ENCODE data around the gene UNC50.

Gene UNC50

GRCh38 chr2:98608116-98608961 lies at the start of gene UNC50, which contains the start of gene COA5:
Gene UNC50, plus strand, starts transcription at chr2:98608589. Its CDS starts 1,171 bp downstream, at chr2:98609760.
Gene COA5, minus strand, starts transcription at chr2:98608512. Its CDS starts 107 bp downstream, at chr2:98608405.
- peak; percentile 57 for DNase-seq

GRCh38 chr2:98558852-98559530 lies 49.4 kb upstream of the UNC50 start:
- DNase-seq: no peak

DNA sequence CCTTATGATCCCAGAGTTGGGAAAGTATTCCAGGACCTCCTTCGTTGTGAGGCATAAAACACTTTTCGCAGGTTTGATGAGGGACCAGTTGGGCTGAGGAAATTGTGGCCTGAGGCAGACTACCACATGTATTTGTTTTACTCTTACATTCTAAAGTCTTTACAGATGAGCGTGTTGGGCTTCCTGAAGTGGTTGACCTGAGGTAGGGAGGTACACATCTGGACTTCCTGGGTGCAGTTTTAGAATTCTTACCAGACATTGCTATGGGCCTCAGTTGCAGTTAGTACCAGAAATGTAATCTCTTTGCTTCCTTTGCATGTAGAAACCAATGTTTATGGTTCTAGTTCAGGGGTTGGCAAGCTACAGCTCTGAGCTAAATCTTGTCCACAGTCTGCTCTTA lies 48.8 kb upstream of the UNC50 start:
- DNase-seq: no peak

DNA sequence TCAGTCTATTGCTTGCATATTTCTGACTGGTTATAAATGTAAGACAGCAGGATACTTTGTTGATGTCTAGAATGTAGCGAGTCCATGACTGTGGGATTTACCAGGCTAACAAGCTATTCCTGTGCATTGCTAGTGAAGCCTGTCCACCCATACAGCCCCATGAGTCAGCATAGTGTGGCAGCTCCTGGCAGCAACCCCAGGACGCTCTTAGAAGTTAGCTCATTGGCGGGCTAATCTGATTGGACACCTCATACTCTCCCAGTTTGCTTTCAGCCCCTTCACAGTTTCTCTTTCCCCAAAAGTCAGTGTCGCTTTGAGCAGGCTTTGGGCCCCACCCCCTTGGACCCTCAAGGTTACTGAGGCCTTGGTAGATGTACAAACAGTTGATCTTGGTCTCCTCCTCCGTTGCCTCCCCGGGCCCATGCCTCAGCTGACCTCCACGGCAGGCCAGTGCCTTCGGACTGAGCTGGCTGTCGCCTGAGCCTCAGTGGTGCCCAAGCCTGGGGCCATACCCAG lies 48.1 kb upstream of the UNC50 start:
- no peak for DNase-seq

GRCh38 chr2:98561018-98561417 lies 47.4 kb upstream of the UNC50 start:
- DNase-seq: no peak

- DNase-seq: no peak
These were observed 46.3 kb upstream of the UNC50 start for GRCh38 chr2:98561902-98562695.

DNA sequence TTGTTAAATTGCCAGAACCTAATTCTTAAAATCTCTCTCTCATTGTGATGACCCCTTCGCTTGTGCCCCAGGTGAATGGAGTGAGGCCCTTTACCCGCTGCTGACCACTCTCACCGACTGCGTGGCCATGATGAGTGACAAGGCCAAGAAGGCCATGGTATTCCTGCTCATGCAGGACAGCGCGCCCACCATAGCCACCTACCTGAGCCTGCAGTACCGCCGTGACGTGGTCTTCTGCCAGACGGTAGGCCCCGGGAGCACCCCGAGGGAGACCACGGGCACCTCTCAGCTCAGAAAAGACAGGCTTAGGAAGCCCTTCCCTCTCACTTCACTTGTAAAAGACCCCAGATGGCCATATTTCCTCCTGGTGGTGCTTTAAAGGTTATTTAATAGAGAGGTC lies 45.0 kb upstream of the UNC50 start:
- no peak for DNase-seq

DNA sequence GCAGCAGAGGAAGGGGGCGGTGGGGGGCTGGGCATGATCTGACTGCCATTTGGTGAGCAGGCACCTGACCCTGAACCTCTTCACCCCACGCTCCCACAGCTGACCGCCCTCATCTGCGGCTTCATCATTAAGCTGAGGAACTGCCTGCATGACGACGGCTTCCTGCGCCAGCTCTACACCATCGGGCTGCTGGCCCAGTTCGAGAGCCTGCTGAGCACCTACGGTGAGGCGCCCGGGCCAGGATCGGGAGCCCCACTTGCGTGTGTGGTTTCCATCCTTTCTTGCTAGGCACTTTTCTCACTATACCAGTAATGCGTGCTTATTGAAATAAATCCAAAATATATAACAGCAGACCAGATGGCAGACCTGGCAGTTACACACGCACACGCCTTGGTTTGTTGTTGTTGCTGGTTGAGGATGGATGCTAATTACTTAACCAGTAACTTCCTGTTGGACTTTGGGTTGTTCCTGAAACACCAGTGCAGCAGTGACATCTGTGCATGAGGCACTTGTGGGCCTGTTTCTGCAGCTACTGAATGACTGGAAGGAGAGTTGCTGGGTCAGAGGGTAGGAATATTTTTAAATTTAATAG lies 43.8 kb upstream of the UNC50 start:
- DNase-seq: no peak

DNA sequence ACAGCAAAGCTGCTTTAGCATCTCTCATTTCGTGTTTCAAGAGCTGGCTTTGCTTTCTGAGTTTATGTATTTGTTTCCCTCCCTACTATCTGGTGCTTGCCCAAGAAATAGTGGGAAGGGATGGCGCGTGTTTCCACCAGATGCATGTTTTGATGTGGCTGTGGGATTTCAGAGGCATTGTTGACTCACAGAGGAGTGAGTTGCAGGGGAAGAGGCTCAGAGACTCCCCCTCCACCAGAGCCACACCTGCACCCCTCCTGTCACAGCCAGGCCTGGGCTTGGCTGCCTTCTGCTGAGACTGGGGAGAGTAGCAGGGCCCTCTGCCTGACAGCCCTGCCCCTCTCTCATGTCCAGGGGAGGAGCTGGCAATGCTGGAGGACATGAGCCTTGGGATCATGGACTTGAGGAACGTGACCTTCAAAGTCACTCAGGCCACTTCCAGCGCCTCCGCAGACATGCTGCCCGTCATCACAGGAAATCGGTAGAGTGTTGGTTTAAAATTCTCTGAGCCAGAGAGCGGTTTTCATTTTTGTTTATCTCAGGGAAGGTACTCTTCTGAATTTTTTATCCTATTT lies 43.0 kb upstream of the UNC50 start:
- DNase-seq: no peak

DNA sequence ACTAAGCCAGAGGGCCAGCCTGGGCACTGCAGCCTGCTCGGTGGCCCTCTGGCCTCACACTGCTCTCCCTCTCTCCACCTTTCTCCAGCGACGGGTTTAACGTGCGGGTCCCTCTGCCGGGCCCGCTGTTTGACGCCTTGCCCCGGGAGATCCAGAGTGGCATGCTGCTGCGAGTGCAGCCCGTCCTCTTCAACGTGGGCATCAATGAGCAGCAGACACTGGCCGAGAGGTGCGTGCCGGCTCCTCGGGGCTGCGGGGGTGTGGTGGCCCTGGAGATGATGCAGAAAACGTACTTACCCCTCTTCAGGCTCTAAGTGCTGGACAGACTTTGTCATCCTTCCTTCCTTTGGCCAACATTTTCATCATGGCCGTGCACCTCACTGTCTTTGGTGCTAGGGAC lies 42.4 kb upstream of the UNC50 start:
- DNase-seq: no peak

GRCh38 chr2:98568161-98568956 lies 40.0 kb upstream of the UNC50 start:
- no peak for DNase-seq

DNA sequence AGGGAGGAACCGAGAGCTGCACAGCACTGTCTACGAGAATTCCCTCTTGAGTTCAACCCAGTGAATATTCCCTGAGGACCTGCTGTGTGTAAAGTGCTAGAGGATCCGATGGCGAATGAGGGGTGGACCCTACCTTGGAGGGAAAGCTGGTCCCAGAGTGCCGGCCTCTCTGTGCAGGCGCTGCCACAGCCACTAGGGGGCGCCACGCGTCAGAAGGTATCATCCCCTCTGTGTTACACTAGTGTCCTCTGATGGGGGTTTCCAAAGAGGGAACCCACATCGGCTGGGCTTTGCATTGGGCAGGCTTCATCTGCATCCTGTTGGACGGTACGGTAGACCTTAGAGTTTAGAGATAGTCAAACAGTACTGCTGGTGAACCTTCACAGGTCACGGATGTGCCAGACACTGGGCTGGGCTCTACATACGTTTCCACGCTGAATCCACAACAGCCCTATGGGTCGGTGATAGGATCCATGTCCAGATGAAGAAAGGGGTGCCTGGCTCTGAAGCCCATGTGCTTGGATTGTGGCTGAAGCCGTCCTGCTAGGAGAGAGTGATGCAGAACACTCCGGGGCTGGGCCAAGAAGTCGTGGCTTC lies 39.1 kb upstream of the UNC50 start:
- DNase-seq: peak; percentile 20

DNA sequence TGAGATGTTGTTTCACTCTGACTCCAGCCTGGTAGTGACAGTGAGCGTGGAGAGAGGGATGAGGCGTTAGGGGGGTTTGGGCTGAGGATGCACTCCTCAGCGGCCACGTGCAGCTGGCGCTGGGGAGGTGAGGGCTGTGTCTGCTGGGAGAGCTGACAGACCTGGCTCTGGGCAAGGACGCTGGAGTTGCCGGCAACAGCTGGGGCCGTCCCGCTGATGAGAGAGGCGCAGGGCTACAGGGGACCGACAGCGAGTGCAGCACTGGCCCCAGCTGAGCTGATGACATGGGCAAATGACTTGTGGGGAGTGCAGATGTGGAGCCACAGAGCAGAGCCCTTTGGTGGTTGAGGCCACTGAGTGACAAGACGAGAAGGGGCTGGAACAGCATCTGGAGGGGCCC lies 38.5 kb upstream of the UNC50 start:
- DNase-seq: no peak

GRCh38 chr2:98570356-98570755 lies 38.0 kb upstream of the UNC50 start:
- no peak for DNase-seq

DNA sequence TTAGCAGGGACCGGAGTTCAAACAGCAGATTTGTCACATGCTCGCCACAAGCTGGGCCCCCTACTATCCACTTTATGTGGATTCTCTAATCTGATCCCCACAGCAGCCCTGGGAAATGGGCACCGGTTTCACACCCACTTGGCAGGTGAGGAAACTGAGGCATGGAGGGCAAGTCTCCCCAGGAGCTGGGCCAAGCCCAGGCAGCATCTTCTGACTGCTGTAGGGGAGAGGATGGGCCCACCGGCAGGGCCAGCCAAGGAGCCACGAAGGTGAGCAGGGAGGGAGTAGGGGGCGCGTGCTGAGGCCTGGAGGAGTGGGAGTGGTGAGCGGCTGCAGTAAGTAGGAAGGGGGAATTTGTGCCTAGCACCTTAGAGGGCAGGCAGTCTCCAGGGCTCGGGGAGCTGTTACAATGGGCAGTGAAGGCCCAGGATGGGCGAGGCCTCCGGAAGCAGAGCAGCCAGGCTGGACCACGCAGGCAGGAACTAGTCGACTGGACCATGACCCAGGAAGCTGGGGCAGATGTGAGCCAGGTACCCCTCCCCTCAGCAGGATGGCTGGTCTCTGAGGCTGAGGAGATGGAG lies 37.2 kb upstream of the UNC50 start:
- no peak for DNase-seq

GRCh38 chr2:98571796-98572195 lies 36.6 kb upstream of the UNC50 start:
- DNase-seq: no peak

DNA sequence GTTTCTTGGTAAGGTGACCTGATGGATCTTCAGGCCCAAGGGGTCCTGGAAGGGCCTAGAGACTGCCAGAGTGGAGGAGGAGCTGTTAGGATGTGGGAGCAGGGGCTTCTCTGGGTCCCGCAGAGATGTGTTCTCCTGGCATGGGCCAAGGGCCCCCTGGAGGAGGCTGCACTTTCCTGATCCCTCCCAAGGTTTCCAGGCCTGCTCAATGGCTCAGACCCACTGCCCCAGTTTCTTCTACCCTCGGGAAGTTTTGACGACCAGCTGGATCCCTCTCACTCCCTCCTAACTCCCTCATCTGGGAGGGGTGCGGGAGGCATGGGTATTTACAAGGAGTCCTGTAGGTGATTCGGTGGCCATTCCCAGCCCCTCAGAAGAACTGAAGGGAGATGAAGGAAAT lies 36.2 kb upstream of the UNC50 start:
- no peak for DNase-seq

DNA sequence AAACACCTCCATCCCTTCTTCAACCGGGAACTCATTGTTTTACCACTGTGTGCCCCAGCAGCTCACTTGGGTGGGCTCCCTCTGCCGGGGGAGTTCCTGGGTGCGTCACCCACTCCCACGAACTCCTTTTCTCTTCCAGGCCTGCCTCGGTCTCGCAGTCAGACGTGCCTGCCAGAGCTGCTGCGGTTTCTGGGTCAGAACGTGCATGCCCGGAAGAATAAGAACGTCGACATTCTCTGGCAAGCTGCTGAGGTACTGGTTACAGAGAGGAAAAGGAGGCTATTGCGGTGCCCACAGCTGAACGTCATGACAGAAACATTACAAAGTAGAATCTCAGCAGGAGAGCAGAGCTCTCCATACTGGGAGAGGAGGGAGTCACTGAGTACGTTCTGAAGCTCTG lies 35.7 kb upstream of the UNC50 start:
- no peak for DNase-seq

- no peak for DNase-seq
These were observed 35.0 kb upstream of the UNC50 start for GRCh38 chr2:98573426-98573825.

GRCh38 chr2:98576666-98577312 lies 31.6 kb upstream of the UNC50 start:
- no peak for DNase-seq

Data from NCI-H2107 (cell line).